PC-3 (cell line): ENCODE measurements around the gene HOGA1.

ENCODE experiments used
- EZH2 ChIP-seq: fragments of 300-600 bp; sonication (generic); IDR thresholded peaks from one replicate; pipeline ENCODE4 v1.6.1; 2017; ENCODE audit warnings: antibody characterized with exemption, mild to moderate bottlenecking, low read length; ENCODE audit not compliant: unreplicated experiment
- EZH2phosphoT487 ChIP-seq: fragments of 300-600 bp; sonication (generic); IDR thresholded peaks from 2 replicates; pipeline ENCODE4 v1.6.1; 2018; ENCODE audit warnings: mild to moderate bottlenecking, antibody characterized with exemption, low read length, borderline replicate concordance
- TF ChIP-seq, protein P1 (sequence below): fragments of 300-600 bp; sonication (generic); conservative IDR thresholded peaks from 2 replicates; pipeline ENCODE4 v1.5.1; 2017; ENCODE audit warnings: antibody characterized with exemption, low read depth, mild to moderate bottlenecking, low read length

DNA sequence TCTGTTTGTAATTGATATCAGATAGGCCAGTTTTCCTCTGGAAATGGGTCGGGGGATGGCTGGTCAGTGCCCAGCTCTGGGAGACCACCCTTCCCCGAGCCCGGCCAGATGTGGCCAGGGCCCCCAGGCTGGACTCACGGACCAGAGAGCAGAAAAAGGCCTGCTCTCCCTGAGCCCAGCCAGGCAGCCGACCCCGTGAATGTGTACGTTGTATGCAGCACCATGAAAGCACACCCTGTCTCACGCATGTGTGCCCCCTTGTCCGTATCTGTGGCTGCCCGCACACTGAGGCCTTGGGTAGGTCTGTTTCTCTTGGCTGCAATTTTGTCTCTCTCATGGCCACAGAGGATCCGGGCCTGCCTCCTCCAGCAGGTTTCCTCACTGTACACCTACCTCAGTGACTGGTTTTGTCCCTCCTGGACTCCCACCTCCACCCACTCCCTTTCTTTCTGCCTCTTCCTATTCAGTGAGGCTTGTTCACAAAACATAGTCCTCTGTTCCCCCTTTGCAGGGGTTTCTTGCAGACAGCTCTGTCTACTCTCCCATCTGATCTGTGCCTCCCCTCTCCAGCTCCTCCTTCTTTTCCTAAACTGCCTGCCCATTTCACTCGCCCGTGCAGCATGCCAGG lies 35.2 kb upstream of the HOGA1 start:
- TF ChIP-seq, protein P1, sequence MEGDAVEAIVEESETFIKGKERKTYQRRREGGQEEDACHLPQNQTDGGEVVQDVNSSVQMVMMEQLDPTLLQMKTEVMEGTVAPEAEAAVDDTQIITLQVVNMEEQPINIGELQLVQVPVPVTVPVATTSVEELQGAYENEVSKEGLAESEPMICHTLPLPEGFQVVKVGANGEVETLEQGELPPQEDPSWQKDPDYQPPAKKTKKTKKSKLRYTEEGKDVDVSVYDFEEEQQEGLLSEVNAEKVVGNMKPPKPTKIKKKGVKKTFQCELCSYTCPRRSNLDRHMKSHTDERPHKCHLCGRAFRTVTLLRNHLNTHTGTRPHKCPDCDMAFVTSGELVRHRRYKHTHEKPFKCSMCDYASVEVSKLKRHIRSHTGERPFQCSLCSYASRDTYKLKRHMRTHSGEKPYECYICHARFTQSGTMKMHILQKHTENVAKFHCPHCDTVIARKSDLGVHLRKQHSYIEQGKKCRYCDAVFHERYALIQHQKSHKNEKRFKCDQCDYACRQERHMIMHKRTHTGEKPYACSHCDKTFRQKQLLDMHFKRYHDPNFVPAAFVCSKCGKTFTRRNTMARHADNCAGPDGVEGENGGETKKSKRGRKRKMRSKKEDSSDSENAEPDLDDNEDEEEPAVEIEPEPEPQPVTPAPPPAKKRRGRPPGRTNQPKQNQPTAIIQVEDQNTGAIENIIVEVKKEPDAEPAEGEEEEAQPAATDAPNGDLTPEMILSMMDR, result no peak
- TF ChIP-seq EZH2, result no peak
- no peak for TF ChIP-seq EZH2phosphoT487
